Islet of Langerhans (tissue), 1 donor: ENCODE results near the gene SLC23A3.

Experiments
- FAIRE-seq: peaks from one replicate; lab custom pipeline; 2011; peaks lifted over from hg19 to GRCh38; lab: Jason Lieb, UNC

SLC23A3 gene

GRCh38 chr2:219175928-219176817, 6.3 kb upstream of the SLC23A3 start:
- FAIRE-seq: no peak

- no peak for FAIRE-seq
Observed at GRCh38 chr2:219175486-219175885, 5.7 kb upstream of the SLC23A3 start.

GRCh38 chr2:219174801-219175200, 5.0 kb upstream of the SLC23A3 start:
- FAIRE-seq: no peak

GRCh38 chr2:219174146-219174545, 4.3 kb upstream of the SLC23A3 start:
- FAIRE-seq: no peak

- FAIRE-seq: no peak
Observed at GRCh38 chr2:219173176-219173575, 3.3 kb upstream of the SLC23A3 start.

GRCh38 chr2:219172231-219173154, 2.7 kb upstream of the SLC23A3 start:
- FAIRE-seq: no peak

DNA sequence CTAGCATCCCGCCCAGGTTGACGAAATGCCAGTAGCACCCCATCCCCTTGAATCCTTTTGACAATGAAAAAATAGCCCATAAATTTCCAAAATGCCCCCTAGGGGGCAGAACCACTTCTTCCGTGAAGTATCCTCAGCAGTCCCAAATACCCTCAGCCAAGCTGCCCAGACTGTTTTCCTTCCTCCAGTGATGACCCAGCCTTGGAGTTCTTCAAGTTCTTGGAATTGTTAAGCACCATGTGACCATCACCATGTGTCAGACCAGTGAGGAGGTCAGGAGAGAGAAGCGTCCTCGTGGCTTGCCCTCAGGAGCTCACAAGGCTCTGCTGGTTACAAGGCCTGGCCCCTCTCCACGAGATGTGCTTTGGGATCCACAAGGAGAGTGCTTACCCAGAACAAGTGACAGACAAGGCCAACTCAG, 1.4 kb upstream of the SLC23A3 start:
- FAIRE-seq: no peak

DNA sequence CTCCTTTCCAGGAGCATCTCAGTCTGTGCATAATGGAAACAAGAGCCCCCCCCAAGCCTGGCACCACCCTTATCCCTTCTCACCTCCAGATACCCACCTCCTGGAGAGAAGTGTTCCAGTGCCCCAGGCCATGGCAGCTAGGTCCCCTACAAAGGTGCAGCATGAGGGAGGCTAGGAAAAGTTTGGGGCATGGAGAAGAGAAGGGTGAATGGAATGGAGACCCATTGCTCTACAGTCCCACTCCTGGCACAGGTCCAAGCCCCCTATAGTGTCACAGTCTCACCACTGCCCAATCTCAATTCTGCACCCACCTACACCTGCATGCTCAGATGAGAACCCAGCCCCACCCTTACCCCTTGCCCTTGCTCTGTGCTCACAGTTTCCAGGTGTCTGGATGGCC, 897 bp downstream of the SLC23A3 start:
- FAIRE-seq: no peak

DNA sequence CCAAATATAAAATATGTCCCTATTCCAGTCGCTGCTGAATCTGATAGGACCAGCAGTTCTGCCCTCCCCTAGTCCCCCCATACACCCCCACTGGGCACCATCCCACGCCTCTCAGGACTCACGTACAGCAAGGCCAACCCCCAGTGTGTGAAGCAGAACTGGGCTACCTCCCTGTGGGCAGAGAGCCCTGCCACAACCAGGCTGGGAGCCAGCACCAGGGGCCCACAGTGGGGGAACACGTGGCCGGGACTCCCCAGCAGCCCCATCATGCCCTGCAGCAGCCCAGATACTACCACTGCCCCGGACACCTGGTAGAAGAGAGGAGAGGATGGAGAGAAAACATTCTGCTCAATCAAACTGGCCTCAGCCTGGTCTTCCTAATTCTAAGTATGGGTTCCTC, 1.3 kb downstream of the SLC23A3 start:
- FAIRE-seq: no peak

- FAIRE-seq: no peak
Observed at GRCh38 chr2:219167997-219168396, 1.8 kb downstream of the SLC23A3 start.

DNA sequence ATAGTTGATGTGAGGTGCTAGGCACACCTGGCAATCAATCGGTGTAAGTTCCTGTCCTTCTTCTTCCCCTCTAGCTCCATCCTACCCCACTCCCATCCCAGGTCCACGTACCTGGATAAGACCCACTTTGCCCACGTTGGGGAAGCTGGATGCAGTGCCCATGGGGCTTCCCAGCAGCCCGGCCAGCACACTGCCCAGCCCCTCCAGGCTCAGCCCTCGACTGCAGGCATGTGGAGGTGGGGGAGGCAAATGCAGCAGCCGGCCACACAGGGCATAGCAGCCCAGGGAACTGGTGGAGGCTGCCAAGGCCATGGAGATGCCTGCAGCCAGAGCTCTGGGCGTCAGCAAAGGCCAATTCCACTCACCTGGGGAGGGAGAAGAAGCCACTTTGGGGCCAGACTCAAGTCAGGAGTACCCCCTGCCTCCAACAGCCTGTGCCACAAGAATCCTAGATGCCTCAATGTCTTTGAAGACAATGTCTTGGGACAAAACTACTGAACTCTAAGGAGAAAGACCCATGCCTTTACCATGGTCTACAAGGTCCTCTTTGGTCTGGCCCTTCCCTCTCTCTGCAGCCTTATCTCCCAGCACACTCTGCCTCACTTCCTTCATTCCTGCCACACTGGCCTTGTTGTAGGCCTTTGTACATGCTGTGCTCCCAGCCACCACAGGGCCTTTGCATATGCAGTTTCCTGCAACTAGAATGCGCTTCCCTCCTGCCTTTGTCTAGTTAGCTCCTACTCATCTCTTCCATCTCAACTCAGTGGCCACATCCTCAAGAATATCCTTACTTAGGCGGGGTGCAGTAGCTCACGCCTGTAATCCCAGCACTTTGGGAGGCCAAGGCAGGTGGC, 4.5 kb downstream of the SLC23A3 start:
- FAIRE-seq: no peak

GRCh38 chr2:219163156-219163555, 6.7 kb downstream of the SLC23A3 start:
- no peak for FAIRE-seq

- FAIRE-seq: no peak
Observed at GRCh38 chr2:219161097-219161496, 8.7 kb downstream of the SLC23A3 start.

DNA sequence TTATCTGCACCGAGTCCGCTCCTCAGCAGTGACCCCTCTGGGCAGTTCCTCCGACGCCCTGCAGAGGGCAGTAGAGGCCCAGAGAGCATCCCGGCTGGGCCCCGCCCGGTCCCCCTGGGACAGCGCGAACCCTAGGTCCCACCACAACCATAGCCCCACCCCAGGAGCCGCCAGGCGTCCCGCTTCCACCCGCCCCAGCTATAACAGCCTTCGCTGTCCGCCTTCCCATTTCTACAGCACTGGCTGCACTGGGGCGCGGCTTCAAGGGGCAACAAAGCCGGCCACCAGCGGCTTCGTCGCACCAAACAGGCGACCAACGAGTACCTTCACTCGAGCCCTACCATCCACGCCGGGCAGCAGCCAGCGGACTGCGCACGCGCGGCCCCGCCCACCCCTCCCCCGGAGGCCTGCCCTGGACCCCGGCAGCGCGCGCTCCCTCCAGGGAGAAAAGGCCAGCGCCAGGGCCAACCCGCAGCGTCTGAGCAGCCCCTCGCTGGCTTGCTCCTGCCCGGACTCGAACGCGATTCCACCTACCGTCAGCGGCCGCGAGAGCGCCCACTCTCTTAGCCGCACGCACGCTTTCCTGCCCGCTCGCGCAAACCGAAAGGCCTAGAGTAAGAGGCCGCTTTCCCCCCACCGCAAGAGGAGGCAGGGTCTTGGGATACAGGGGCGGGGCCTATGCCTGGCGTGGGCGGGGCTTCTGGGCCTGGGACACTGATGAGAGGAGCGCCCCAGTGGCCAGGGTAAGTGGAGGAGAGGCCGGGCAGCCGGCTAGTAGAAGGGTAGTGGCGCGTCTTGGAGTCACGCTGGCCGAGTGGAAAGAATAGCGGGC, 9.4 kb downstream of the SLC23A3 start, which contains the start of gene NHEJ1:
Gene NHEJ1 (minus strand): TSS at position 630 of the 832 bp plus-strand sequence. CDS start 2,453 bp downstream, outside the sequence.
- FAIRE-seq: no peak

GRCh38 chr2:219159771-219160185, 10.1 kb downstream of the SLC23A3 start:
- no peak for FAIRE-seq

DNA sequence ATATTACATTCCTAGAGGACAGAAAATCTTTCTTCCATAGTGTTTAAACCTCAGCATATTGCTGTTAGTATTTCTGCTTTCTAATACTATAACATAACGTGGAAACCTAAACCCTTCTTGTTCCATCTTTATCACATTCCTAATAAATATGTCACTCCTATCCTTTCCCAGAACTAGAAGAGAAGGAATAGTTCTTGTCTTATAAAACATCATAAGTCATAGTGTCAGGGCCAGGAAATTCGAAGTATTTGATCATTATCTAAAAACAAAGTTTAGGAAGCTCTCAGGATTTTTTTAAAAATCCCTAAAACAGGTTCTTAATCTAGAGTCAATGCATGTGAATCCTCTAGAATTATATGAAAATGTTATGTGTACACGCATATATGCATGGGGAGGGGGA, 11.2 kb downstream of the SLC23A3 start:
- no peak for FAIRE-seq

GRCh38 chr2:219158025-219158424, 11.8 kb downstream of the SLC23A3 start:
- no peak for FAIRE-seq

DNA sequence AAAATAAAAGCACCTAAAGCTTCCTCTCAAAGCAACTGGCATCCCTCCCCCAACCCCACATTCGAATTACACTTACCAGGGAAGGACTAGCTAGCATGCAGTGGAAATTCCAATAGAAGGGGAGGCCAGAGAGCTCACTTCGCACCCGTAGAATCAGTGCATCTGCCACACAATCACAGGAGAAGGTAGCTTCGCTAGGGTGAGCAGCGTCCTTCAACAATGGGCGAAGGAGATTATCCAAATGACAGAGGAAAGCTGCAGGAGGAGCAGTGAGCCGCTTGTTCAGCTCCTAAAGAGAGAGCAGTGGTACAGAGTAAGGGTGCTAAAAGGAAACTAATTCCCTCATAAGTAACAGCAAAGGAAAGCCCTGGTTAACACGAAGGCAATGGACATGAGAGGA, 12.4 kb downstream of the SLC23A3 start:
- no peak for FAIRE-seq

DNA sequence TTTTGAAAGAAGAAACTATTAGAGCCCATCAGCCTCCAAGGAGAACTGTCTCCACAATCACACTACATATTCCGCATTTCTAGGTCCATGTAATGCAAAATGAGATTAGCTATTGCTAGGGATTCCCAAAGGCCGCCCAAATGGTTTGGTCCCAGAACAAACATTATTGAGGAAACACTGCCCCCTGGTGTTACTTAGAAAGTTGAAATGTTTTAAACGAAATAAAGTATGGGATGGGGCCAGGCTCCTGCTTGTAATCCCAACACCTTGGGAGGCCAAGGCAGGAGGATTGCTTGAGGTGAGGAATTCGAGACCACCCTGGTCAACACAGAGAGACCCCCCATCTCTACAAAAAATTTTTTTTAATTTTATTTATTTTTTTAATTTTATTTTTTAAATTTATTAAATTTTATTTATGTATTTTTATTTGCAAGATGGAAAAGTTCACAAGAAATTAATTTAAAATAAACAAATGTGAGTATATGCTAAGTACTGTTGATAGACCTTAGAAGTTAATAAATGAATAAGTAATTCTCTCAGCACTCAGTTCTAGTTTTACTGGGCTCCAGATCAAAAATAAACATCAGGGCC, 14.7 kb downstream of the SLC23A3 start:
- peak; percentile 81 for FAIRE-seq

- no peak for FAIRE-seq
Observed at GRCh38 chr2:219149667-219150066, 20.2 kb downstream of the SLC23A3 start.

- FAIRE-seq: no peak
Observed at GRCh38 chr2:219142329-219142728, 27.5 kb downstream of the SLC23A3 start.
